ENCODE measurements around the gene YBX2.
A peak's percentile ranks its signal among the peaks of the same experiment; 100 is the strongest.
"Not testable (repeated sequence)": the region's sequence is repeated elsewhere in the genome, so short reads cannot be mapped to it uniquely, and the experiment has no call there.

The YBX2 gene

DNA sequence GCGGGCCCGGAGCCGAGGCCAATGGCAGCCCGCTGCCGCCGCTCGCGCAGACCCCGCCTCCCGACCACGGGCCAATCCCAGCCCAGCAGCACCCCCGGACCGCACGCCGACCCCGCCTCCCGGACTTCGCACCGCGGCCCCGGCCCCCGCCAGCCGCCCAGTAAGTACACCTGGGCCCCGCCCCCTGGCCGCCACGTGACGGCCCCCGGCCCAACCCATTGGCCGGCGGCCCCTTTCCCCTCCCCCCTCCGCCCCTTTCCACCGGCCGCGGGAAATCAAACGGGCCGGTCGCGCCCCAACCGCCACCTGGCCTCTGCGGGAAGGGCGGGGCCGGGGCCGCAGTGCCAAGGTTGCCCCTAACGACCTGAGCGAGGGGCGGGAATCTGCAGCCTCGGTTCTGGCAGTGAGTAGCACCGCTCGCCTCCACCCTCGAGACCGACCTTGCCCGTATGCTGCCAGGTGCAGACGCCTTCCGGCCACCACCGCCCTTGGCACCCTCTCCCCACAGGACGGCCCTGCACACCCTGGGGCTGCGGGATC, at the start of gene YBX2:
TSS of gene YBX2 (minus strand) at position 26 of the 540 bp plus-strand sequence. CDS start 139 bp downstream, outside the sequence.
- DNase-seq = peak; percentile 94

DNA sequence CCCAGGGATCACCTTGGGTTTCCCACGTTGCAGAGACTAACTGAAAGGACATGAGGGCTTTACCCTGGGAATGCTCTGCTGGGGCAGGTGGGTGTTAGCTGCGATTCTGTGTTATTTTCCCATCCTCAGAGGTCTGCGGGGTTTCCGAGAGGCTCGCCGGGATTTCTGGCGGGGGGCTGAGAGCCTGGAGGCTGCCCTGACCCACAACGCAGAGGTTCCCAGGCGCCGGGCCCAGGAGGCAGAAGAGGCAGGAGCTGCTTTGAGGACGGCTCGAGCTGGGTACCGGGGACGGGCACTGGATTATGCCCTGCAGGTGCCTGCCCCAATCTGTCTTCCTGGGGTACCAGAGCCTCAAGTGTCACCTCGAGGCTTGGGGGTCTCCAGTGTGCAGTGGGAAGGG, 48.8 kb upstream of the YBX2 start:
- no peak for DNase-seq

DNA sequence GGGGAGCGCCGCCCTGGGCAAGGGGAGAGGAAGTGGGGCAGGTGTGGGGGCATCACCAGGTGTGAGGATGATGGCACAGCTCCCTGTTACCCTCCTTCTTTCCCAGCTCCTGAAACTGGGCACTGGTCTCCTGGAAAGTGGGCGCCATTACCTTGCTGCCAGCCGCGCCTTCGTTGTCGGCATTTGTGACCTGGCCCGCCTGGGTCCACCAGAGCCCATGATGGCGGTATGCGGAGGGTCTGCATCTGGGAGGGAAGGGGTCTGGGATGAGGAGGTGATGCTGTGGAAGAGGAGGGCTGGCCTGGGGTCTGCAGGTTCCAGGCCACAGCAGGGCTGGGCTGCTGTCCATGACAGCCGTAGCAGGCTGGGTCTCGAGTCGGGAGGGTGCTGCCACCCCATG, 47.4 kb upstream of the YBX2 start:
- no peak for DNase-seq

DNA sequence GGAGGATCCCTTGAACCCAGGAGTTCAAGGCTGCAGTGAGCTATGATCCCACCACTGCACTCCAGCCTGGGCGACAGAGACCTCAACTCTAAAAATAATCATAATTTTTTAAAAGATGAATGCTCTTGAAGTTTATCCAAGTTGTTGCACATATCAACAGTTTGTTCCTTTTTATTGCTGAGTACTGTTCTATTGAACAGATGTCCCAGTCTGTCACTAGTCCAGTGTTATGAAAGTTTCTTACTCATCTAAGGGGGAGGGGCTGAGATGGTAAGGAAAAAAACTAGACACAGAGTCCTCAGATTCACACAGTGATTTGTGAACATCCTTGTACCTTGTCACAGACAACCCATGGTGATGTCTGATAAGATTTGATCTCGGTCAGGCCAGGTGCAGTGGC, 45.7 kb upstream of the YBX2 start:
- no peak for DNase-seq

DNA sequence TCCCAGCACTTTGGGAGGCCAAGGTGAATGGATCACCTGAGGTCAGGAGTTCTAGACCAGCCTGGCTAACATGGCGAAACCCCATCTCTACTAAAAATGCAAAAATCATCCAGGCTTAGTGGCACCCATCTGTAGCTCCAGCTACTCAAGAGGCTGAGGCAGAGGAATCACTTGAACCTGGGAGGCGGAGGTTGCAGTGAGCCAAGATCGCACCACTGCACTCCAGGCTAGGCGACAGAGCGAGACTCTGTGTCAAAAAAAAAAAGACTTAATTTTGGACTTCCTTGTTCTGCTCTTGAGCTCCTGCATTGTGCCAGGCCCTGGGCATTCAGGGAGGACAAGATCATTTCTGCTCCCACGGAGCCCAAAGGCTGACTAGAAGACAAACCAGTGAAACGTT, 43.2 kb upstream of the YBX2 start:
- DNase-seq = not testable (repeated sequence)

DNA sequence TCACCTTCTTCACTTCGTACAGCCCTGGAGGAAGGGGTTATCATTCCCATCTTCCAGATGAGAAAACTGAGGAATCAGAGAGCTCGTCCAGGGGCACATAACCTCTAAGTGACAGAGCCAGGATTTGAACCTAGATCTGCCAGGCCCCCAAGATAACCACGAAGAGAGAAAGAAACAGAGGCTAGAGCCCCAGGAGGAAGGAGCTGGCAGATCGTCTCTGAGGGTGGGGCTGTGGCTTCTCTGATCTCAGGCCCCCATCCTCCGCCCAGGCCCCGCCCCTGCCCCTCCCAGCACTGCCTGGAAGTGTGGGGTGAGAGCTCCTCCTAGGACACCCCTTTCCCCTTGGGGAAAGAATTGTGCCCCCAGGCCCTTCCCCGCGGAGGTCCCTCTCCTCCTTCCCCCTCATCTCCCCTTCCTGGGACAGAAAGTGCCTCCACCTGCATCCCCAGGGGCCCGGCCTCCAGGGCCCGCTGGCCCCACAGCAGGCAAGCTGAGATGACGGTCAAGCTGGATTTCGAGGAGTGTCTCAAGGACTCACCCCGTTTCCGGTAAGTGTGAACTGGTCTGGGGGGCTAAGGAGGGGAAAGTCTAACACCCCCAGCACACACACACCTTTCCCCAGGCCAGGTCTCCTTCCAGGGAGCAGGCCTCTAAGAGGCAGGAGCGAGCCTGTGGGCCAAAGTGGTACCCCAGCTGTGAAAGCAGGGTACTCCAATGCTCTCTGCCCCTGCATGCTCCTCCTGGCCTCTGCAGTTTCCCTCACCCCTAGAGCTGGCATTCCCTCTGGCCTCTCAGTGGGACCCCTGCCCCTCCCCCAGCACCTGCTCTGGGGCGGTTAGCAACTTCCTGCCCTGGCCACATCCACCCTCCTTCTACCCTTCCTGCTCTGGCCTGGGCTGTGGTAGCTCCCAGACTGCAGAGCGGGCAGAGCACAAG, 42.1 kb upstream of the YBX2 start, which contains the start of gene ACAP1:
TSS of gene ACAP1 (plus strand) at position 290 of the 936 bp plus-strand sequence. CDS start at position 496, 206 bp downstream.
- no peak for DNase-seq

DNA sequence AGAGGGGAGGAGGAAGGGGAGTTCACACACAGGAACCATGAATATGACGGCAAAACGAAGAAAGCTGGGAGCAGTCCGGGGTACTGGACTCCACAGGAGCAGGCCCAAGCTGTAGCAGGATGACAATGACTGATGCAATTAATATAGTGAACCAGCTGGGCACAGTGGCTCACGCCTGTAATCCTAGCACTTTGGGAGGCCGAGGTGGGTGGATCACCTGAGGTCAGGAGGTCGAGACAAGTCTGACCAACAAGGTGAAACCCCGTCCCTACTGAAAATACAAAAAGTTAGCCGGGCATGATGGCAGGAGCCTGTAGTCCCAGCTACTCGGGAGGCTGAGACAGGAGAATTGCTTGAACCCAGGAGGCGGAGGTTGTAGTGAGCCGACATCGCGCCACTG, 41.3 kb upstream of the YBX2 start:
- DNase-seq = not testable (repeated sequence)

DNA sequence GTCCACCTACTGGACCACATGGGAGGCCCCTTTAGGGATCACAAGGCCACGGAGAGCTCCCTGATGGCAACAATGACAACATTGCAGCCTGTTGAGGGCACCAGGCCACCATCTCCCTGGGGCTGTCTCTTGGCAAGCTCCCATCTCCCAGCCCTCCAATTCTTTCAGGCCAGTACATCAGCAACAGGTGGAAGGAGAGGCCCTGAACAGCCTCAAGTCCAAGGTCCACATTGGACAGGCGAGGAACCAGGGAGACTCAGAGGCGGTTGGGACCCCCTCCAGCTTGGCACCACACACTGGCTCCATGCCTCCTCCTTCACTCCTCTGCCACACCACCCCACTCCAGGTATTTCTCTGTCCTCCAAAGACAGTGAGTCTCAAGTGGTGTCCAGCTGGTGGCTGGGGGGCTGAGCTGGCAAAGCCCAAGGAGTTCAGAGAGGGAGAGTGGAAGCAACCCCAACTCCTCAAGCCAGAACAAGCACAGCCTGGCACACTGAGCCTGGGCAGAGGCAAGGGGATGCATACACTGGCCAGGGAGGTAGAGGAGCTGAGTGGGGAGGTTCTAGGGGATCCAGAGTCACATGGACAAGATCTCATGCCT, 40.6 kb upstream of the YBX2 start:
- DNase-seq = no peak

DNA sequence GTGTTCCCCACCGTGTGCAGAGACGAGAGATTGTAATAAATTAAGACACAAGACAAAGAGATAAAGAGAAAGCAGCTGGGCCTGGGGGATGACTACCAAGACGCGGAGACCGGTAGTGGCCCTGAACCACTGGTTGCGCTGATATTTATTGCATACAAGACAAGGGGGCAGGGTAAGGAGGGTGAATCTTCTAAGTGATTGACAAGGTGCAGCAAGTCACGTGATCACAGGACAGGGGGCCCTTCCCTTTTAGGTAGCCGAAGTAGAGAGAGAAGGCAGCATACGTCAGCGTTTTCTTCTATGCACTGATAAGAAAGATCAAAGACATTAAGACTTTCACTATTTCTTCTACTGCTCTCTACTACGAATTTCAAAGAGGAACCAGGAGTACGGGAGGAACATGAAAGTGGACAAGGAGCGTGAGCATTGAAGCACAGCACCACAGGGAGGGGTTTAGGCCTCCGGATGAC, 38.2 kb upstream of the YBX2 start:
- DNase-seq = not testable (repeated sequence)

DNA sequence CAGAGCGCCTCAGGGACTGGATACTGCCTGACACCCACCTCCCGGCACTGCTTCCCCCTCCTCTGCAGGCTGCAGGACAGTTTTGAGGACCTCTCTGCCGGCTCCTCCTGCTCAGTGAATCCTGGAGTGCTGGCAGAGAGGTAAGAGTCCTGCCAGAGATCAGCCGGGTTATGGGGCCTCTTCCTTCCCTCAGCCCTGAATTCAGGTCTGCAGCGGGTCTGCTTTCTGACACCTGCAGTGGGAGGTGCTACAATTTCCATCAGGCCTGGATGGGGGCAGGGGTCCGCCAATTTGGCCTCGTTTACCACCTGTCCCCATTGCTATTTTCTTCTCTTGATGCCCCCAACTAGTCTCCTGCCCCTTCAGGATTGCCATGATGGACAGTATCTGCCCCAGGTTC, 37.7 kb upstream of the YBX2 start:
- no peak for DNase-seq

DNA sequence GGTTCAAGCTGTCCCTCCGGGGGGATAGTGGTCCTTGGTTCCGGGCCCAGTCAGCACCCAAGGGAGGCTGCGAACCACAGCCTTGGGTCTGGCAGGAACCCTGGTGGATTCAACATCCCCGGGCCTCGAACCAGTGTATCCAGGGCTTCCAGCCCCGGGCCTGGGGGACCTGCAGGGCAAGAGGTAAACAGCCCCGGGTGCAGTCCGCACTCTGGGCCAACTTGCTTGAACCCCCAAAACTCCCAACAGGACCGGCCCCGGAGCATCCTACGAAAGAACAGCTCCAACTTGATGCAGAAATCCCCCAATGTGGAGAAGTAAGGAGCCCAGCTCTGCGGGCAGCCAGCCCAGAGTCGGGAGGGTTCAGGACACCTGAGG, 36.2 kb upstream of the YBX2 start:
- DNase-seq = no peak

DNA sequence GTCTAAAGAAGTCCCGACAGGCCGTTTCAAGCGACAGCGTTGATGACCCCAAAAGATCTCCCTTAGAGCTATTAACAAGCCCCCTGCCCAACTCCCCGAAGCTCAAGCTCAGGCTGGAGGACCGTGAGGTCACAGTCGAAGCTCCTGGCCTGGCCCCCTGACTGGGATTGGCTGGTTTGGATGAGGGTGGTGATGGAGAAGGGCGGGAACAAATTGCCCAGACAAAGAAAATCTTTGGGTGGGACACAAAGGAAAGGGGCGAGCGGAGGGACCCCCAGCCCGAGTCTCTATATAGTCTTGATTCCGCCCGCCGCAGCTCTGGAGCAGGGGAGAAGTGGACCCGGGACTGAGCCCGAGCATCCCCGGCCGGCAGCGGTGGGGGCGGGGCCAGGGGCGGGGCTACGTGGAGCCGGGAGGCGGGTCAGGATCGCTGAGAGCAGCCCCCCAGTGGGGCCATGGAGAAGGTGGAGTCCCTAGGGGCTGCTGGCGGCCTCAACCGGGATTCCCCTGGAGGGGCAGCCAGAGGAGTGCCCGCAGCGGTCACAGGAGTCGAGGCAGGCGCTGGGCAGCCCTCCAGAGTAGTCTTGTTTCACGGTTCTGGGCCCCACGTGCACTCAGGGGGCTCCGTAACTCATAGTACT, 35.7 kb upstream of the YBX2 start:
- peak; percentile 18 for DNase-seq

DNA sequence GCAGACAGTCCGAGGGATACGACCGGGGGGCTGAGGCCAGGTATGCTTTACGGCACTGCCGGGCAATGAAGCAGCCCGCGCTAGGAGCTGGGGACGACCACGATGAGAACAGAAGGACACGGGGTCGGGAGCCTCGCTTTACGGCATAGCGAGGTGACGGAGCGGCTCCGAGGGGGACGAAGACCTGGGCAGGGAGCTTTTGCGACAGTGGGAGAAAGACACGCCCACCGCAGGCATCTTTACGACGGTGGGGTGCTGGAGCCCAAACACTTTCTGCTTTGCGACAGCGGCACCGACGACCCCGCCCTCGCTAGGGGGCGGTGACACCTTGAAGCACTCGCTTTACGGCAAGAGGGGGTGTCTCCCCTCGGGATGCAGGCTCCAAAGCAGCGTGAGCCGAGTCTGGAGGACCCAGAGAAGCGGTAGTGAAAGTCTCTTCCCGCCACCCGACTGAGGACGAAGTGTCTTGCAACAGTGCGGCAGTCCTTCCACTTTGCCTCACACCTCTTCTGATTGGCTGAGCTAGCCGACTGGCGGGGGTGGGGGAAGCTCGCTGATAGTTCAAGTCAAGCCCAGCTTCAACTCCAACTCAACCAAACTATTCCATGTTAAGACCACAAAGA, 35.0 kb upstream of the YBX2 start:
- DNase-seq = peak; percentile 100

DNA sequence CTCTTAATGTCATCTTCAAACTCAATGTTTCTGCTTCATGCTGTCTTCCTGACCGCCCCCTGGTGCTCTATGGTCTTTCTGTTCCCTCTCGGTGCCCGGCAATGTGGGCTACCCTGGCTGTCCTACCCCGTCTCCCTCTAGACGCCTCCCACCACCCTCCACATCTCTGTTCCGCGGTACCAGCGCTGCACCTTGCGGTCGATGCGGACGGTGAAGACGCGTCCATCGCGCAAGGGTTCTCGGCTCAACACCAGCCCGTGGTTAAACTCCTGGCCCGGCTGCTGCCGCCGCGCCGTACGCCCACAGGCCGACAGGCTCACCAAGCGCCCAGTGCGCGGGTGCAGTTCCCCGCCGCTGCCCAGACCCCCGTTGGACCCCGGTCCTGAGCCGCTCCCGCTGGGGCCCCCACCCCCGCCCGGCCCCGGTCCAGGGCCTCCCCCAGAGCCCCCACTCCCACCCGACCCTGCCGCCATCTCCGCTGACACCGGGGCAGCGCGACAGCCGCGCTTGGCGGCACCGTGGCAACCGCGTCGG, 34.5 kb upstream of the YBX2 start, which contains the start of gene NEURL4:
TSS of gene NEURL4 (minus strand) at position 496 of the 534 bp plus-strand sequence. CDS start at position 473, 23 bp downstream.
- no peak for DNase-seq

DNA sequence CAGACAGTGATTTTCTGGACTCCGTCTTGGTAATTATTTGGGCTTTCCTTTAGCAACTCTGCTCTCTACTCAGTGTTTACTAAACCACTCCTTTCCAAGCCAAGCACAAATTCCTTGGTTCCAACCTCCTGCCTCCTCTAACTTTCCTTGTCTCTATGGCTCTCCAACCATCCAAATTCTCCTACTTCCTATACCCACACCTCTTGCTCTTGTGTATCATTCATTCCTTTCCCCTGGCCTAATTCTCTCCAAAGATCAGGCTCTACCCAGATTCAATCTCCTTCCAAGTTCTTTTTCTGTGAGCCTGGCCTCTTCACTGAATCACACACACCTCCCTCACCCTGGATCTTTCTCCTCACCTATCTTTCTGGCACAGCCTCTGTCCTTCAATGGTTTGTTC, 33.6 kb upstream of the YBX2 start:
- DNase-seq = no peak

DNA sequence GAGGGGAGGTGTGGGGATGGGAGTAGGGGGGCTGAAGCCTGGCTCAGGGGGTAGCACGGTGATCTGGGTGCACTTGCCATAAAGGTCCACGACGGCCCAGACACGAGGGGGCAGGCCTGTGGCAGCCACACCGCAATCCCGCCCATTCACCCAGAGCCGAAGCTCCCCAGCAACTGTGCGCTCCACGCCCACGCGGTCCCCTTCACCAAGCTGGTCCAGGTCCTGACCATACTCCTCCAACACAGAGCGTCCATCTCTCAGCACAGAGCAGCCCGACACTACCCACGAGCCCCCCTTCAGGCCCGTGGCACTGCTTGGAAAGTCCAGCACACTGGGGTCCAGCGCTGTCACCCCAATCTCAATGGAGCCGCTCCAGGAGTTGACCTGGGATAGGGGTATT, 33.1 kb upstream of the YBX2 start:
- no peak for DNase-seq

DNA sequence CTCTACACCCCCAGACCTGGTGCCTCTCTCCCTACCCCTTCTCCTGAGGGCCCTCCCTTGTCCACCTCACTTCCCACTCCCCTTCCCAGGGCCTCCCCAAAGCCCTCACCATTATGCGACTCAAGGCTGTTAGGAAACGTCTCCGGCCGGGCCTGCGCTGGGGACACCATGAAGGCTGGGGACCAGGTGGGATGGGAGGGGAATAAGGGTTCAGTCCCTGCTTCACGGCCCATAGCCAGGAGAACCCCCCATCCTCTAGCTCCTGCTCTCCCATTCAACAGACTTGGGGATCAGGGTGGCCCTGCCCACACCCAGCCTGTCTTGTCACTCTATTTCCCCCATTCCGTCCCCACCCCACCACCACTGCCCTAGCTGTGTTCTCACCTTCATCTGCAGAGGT, 32.6 kb upstream of the YBX2 start:
- DNase-seq = no peak

DNA sequence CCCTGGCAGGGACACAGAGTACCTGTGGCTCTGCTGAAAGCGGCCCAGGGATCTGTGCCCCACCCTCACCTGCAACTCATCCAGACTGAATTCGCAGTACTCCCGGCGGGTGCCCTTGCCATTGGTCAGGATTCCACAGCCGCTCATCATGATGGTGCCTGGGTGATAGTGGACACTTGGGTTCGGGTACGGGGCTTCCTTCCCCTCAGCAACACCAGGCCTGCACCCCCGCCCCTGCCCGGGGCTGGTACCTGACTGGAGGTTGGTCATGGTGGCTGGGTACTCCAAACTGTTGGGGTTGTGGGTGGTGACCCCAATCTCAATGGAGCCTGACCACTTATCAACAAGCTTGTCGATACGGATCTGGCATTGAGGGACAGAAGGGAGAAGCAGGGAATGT, 31.7 kb upstream of the YBX2 start:
- no peak for DNase-seq

DNA sequence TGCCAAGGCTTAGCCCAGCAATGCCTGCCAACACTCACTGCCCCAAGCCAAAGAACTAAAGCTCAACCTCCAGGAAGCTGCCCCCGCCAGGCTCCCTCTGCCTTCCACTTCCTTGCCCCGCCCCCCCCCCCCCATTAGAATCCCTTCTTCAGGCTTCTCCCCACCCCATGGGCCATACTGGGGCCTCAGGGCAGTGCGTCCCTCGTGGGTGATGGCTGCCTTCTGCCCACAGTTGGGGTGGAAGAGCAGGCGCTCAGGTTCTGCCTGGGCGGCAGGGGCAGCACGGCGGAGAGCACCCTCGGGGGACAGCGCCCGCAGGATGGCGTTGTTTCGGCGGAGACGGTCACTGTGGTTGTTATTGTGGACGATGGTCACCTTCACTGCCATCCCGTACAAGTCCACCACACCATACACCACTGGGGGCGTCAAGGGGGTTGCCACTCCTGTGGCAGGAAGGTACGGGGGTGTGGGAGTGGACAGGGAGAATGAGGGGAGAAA, 30.6 kb upstream of the YBX2 start:
- DNase-seq = no peak

DNA sequence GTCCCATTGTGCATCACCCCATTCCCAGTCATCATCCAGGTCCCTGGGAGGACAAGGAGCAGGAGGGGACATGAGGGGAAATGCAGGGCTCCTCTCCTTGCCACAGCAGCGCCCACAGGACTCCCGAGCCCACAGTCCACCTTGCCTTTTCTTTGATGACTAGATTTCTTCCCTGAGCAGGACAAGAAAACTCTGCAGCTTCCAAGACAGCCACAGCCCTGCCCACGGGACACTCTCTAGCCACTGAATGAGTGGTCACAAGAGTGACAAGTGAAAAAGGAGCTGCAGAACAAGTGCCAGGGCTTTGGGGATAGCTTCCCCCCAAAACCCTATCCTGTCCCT, 30.0 kb upstream of the YBX2 start:
- DNase-seq = no peak

DNA sequence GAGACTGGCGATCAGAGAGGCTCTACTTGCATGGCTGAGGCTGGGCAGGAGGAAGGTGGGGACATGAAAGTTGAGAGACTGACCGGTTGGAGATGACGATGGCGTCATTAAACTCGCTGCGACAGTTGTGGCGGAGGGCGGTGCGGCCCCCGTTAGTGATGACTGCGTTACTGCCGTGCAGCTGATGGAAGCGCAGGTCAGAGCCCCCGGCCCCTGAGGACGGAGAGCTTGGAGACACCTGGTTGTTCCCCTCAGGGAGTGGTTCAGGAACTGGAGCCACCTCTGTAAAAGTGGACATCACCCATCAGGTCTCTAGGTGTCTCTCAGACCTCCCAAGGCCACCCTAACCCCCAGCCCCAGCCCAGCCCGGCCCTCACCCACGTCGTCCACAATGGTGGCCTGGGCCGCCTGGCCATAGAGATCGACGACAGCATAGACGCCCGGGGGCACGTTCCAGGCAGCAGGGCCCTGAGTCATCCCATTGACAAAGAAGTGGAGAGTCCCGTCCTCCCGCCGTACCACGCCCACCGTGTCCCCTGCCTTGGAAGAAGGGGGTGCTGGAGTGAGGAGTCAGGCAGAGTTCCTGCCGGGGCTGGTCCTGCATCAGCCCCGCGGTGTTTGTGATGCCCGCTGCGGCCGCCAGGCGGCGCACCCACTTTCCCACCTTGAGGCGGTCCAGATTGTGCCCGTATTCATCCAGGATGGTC, 29.4 kb upstream of the YBX2 start:
- no peak for DNase-seq
